PC-3 (cell line): ENCODE measurements around the gene CCDC102A.

Source experiments
- EZH2 ChIP-seq: fragments of 300-600 bp; sonication (generic); IDR thresholded peaks from one replicate; pipeline ENCODE4 v1.6.1; 2017; ENCODE audit warnings: antibody characterized with exemption, mild to moderate bottlenecking, low read length; ENCODE audit not compliant: unreplicated experiment
- EZH2phosphoT487 ChIP-seq: fragments of 300-600 bp; sonication (generic); IDR thresholded peaks from 2 replicates; pipeline ENCODE4 v1.6.1; 2018; ENCODE audit warnings: mild to moderate bottlenecking, antibody characterized with exemption, low read length, borderline replicate concordance
- TF ChIP-seq, protein P1 (sequence below): fragments of 300-600 bp; sonication (generic); conservative IDR thresholded peaks from 2 replicates; pipeline ENCODE4 v1.5.1; 2017; ENCODE audit warnings: antibody characterized with exemption, low read depth, mild to moderate bottlenecking, low read length

- TF ChIP-seq, protein P1, sequence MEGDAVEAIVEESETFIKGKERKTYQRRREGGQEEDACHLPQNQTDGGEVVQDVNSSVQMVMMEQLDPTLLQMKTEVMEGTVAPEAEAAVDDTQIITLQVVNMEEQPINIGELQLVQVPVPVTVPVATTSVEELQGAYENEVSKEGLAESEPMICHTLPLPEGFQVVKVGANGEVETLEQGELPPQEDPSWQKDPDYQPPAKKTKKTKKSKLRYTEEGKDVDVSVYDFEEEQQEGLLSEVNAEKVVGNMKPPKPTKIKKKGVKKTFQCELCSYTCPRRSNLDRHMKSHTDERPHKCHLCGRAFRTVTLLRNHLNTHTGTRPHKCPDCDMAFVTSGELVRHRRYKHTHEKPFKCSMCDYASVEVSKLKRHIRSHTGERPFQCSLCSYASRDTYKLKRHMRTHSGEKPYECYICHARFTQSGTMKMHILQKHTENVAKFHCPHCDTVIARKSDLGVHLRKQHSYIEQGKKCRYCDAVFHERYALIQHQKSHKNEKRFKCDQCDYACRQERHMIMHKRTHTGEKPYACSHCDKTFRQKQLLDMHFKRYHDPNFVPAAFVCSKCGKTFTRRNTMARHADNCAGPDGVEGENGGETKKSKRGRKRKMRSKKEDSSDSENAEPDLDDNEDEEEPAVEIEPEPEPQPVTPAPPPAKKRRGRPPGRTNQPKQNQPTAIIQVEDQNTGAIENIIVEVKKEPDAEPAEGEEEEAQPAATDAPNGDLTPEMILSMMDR, result no peak
- TF ChIP-seq EZH2 (no peak), EZH2phosphoT487 (no peak)
Observed at GRCh38 chr16:57527027-57527426, 9.3 kb downstream of the CCDC102A start.
